GM19328 (cell line): ENCODE measurements around the gene ZNF581.

Experiments
- ATAC-seq: cut with Tn5 transposase; IDR thresholded peaks from one replicate; pipeline ENCODE4 v1.9.1; 2021; ENCODE audit warnings: mild to moderate bottlenecking, moderate library complexity; ENCODE audit not compliant: unreplicated experiment

Gene ZNF581

GRCh38 chr19:55647732-55648584 lies 4.5 kb downstream of the ZNF581 start, which contains the start of gene CCDC106:
TSS of gene CCDC106 (plus strand) at chr19:55648212. CDS start at chr19:55649047, 835 bp downstream.
- ATAC-seq, result no peak

GRCh38 chr19:55648585-55649267 lies 5.3 kb downstream of the ZNF581 start:
- ATAC-seq, result no peak

DNA sequence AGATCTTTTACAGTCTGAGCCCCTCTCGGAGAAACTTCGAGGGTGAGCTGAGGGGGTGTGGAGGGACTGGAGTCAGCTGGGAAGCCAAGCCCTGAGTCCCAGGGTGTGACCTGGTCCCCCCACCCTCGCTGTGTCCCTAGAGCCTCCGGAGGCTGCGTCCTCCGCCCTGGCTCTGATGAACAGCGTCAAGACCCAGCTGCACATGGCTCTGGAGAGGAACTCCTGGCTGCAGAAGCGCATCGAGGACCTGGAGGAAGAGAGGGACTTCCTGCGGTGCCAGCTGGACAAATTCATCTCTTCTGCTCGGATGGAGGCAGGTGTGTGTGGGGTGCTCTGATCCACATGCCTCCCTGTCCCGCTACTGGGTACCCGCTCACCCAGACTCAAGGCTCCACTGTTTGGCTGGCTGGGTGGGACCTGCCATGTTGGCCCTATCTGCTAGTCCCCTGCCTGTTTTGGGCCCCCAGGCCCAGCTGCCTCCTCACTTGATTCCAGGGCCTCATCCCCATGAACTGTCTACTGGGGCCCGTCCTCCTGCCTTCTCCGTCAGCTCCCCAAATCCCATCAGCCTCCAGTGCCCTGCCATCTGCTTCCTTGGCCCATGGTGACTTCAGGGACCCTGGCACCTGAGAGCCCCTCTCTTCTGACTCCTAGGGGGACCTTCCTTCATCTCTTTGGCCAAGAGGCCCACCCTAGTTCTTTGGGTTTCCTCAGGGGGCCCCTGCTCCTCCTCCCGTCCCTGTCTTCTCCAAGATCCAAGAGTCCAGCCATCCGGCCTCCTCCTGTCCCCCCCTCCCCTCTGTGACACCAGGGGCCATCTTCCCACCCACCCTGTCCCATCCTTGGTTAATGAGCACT lies 6.0 kb downstream of the ZNF581 start:
- no peak for ATAC-seq

DNA sequence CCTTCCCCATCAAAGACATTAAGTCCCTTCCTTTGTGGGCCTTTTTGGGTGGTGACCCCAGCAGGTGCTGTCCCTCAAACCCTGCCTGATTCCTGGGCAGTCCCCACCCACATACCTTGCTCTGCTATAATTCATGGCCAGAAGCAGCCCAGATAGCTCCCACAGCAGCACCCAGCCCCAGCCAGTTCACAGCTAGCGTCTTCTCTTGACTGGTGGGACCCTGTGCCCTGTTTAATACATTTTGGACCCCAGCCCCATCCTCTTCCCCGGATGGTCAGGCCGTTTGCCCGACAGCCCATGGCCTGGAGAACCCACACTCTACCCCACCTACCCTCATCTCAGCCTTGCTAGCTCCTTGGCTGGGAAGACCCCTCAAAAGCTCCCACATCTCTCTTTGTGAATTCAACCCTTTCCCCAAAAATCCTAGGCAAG lies 6.7 kb downstream of the ZNF581 start:
- no peak for ATAC-seq

DNA sequence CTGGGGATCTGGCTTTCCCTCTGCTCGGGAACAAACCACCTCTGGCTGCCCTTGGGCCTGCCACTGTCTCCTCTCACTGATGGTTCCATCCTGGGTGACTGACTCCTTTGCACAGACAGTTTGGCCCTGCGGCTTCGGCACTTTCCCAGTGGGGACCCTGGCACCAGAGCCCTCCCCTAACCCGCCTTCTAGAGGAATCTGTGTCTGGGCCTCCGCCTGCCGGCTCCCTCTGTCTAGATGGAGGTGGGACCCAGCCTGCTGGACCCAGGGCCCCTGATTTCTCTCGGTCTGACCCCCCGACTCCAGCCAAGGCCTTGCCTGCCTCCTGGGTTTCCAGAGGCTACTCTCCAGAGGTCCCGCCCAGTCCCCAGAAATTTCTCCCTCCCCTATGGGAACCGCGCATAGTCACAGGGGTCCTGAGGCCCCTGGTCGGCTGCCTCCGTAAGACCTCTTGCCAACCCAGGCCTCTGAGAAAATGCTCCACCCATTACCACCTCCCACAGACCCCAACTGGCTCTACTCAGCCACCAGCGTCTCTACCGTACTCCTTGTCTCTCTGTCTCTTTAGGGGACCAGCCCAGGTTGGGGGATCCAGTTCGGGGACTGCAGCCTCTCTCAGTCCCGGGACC lies 7.3 kb downstream of the ZNF581 start:
- no peak for ATAC-seq

DNA sequence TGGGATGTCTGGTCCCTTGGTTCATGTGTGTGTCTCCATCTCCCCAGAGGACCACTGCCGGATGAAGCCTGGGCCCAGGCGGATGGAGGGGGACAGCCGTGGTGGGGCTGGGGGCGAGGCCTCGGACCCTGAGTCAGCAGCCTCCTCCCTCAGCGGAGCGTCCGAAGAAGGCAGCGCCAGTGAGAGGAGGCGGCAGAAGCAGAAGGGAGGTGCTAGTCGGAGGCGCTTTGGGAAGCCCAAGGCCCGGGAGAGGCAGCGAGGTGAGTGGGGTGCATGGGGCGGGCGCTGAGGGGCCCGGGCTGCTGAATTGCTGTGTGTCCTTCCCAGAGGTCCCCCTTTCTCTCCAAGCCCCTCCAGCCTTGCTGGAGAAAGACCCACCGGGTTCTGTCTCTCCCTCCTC lies 7.8 kb downstream of the ZNF581 start:
- no peak for ATAC-seq

DNA sequence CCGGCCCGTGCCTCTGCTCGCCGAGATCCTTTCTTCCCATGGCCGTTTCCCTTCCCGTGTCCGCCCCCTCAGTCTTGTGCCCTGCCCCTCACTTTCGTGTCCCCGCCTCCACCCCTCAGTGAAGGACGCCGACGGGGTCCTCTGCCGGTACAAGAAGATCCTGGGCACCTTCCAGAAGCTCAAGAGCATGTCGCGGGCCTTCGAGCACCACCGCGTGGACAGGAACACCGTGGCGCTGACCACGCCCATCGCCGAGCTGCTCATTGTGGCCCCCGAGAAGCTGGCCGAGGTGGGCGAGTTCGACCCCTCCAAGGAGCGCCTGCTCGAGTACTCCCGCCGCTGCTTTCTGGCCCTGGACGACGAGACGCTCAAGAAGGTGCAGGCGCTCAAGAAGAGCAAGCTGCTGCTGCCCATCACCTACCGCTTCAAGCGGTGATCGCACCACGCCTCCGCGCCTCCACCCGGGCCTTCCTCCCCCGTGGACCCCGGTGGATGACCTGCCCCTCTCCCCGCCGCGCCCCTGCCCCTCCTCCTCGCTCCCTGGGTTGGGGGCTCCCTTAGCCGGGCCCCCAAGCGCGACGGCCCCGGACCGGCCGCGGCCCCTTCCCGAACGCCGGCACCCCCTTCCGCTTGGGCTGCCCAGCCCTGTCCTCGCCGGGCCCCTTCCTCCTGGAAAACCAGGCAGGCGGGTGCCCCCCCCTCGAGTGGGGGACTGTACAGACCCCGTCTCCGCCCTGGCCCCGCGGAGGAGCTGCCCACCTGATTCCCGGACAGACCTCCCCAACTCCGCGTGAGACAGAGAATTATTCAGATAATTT lies 9.1 kb downstream of the ZNF581 start:
- no peak for ATAC-seq

DNA sequence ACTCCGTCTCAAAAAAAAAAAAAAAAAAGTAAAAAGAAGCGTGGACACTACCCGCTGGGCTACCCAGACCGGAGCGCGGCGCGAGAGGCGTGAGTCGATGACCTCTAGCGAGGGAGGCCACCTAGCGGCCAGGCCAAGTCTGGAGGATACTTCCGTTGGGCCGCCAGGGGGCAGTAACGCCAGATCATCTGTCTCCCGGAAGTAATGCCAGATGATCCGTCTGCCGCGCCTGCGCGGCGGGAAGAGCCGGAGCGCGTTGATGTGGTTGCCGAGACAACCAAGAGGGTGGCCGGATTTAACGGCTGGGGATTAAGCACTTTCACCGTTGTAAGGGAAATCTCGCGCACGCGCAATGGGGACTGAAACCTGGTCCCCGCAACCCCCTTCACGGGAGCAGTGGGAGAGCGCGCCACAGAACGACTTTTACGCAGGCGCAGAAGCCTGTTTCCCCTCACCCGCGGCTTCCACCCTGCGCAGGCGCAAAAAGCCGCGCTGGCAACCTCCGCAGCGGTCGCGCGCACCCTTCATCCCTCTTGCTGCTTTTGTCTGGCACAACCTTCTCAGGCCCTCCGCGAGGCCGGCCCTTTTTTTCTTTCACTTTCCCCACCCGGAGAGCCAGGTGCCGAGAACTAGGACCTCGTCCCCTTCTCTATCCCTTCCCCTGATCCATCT lies 10.3 kb downstream of the ZNF581 start:
- ATAC-seq, result peak; percentile 36

- peak; percentile 44 for ATAC-seq
Observed at GRCh38 chr19:55654323-55654867, 10.9 kb downstream of the ZNF581 start.

GRCh38 chr19:55654868-55655647 lies 11.6 kb downstream of the ZNF581 start, which contains the start of gene U2AF2:
TSS of gene U2AF2 (plus strand) at chr19:55655035. CDS start at chr19:55655105, 70 bp downstream.
- ATAC-seq, result peak; percentile 40

GRCh38 chr19:55655648-55656040 lies 12.2 kb downstream of the ZNF581 start:
- no peak for ATAC-seq

DNA sequence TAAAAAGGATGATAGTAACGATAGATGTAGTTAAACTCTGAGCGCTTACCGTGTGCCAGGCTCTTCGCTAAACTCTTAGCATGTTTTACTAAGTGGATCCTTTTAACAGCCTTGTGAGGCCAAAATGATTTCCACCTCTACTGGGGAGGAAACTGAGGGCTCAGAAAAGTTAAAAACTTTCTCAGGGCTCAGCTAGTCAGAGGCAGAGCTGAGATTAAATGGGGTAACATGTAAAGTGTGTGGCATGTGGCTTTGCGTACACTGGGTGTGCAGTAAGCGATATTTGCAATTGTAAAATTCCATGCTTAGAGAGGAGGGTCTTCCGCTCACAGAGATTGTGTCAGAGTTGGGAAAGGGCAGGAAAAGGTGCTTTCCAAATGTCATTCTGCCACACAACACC lies 13.1 kb downstream of the ZNF581 start:
- ATAC-seq, result no peak

GRCh38 chr19:55656988-55657747 lies 13.7 kb downstream of the ZNF581 start:
- ATAC-seq, result no peak

- ATAC-seq, result no peak
Observed at GRCh38 chr19:55658846-55659459, 15.5 kb downstream of the ZNF581 start.

- ATAC-seq, result no peak
Observed at GRCh38 chr19:55659822-55660221, 16.4 kb downstream of the ZNF581 start.

GRCh38 chr19:55660404-55660803 lies 17.0 kb downstream of the ZNF581 start:
- no peak for ATAC-seq

DNA sequence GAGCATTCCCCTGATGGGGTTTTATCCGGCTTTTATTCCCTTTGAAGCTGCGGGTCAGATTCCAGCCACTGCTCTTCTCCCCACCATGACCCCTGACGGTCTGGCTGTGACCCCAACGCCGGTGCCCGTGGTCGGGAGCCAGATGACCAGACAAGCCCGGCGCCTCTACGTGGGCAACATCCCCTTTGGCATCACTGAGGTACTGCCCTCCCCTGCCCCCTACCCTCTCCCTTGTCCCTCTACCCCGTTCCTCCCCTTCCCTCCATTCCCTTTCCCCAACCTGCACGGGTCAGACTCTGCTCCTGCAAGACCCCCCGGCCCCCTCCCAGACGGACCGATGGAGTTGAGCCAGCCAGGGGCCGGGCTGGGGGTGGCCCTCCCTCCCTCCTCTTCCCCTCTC lies 17.5 kb downstream of the ZNF581 start:
- ATAC-seq, result no peak
